Calu3 (cell line): ENCODE measurements around the gene TMIE. TPM values are rescaled to one million over a fixed set of nuclear protein-coding genes. Genes with fewer than 3 reads are reported as not detected.

ENCODE experiments used
- BruUV-seq: library from RNA; stranded (reverse); fragments of 400-500 nt; replicated peaks from 2 replicates; lab custom pipeline; 2021; lab: Mats Ljungman, UMichigan
- CTCF ChIA-PET: fragments of 300-600 bp; sonication (Branson Sonifier 250); formaldehyde crosslinking; loops from one replicate; lab custom pipeline; 2022; ENCODE audit warnings: antibody characterized with exemption; lab: Charles Lee
- DNase-seq: peaks from one replicate; pipeline ENCODE4 v3.0.0; 2022
- H3K27ac Mint-ChIP-seq: one replicate; pipeline ENCODE4 v1.8.0; 2022; ENCODE audit warnings: mixed read lengths; ENCODE audit not compliant: unreplicated experiment
- H3K27me3 Mint-ChIP-seq: one replicate; pipeline ENCODE4 v1.8.0; 2022; ENCODE audit warnings: mixed read lengths; ENCODE audit not compliant: unreplicated experiment
- H3K36me3 Mint-ChIP-seq: one replicate; pipeline ENCODE4 v1.8.0; 2022; ENCODE audit warnings: mild to moderate bottlenecking, moderate library complexity, mixed read lengths; ENCODE audit not compliant: insufficient read depth, unreplicated experiment
- H3K4me1 Mint-ChIP-seq: one replicate; pipeline ENCODE4 v1.8.0; 2022; ENCODE audit warnings: mild to moderate bottlenecking, low read depth, mixed read lengths; ENCODE audit not compliant: unreplicated experiment
- H3K4me3 Mint-ChIP-seq: one replicate; pipeline ENCODE4 v1.8.0; 2022; ENCODE audit warnings: mild to moderate bottlenecking, low read depth, moderate library complexity, mixed read lengths; ENCODE audit not compliant: unreplicated experiment
- H3K9me3 Mint-ChIP-seq: one replicate; pipeline ENCODE4 v1.8.0; 2022; ENCODE audit warnings: low read depth, mixed read lengths; ENCODE audit not compliant: unreplicated experiment
- CTCF ChIP-seq: fragments of 200-600 bp; IDR thresholded peaks from one replicate; pipeline ENCODE4 v1.8.0; 2022; ENCODE audit warnings: antibody characterized with exemption; ENCODE audit not compliant: unreplicated experiment
- intact Hi-C: fragments of 100-400 bp; cut with micrococcal nuclease; formaldehyde crosslinking; loops from one replicate; pipeline ENCODE4 v1.10.0; 2022; ENCODE audit not compliant: unreplicated experiment
- total RNA-seq: library from RNA; stranded (reverse); gene quantifications from 2 replicates; pipeline ENCODE4 v1.2.3, GENCODE V29; 2022

TMIE gene
- total RNA-seq, 1 experiment from 2014 or later, result 0.26 TPM

- CTCF ChIA-PET, result interaction anchor here (1.7 to 2.2 kb wide), 3 partner anchors 12 to 204 kb away, joined by 3 to 16 read pairs (median 7); no protein-coding TSS in a partner anchor
- peaks cover 15% of the 10 kb centered on the region for H3K27me3 Mint-ChIP-seq
- no TSS peak for BruUV-seq
Observed at GRCh38 chr3:46705022-46705530, 3.9 kb downstream of the TMIE start.

GRCh38 chr3:46705751-46706552 lies 4.8 kb downstream of the TMIE start:
- no TSS peak for BruUV-seq
- H3K27ac Mint-ChIP-seq, result peak overlapping the region; percentile 55

More at GRCh38 chr3:46705022-46705530, 3.9 kb downstream of the TMIE start:
- intact Hi-C loops, result loop anchor here (1.0 to 5.0 kb wide), 3 partner anchors 190 to 667 kb away; no protein-coding TSS in a partner anchor
- TF ChIP-seq CTCF, result peak; percentile 88
- H3K4me3 Mint-ChIP-seq, result no peak overlapping the region
- peaks cover 17% of the 10 kb centered on the region for H3K4me1 Mint-ChIP-seq
- peak; percentile 73 for DNase-seq
- H3K27ac Mint-ChIP-seq, result no peak overlapping the region
- H3K36me3 Mint-ChIP-seq, result peaks cover 5% of the 10 kb centered on the region
- no peaks in the 10 kb centered on the region for H3K9me3 Mint-ChIP-seq

GRCh38 chr3:46706771-46707582 lies 5.8 kb downstream of the TMIE start:
- BruUV-seq, result no TSS peak
- Mint-ChIP-seq H3K4me3 (no peak overlapping the region), H3K4me1 (peaks cover 17% of the 10 kb centered on the region), H3K9me3 (no peaks in the 10 kb centered on the region), H3K36me3 (peaks cover 5% of the 10 kb centered on the region), H3K27ac (no peak overlapping the region), H3K27me3 (peaks cover 8% of the 10 kb centered on the region)
- intact Hi-C loops, result loop anchor here (5.0 kb wide), 1 partner anchor 665 kb away; no protein-coding TSS in a partner anchor
- DNase-seq, result peak; percentile 39
- CTCF ChIA-PET, result interaction anchor here (0.6 to 2.2 kb wide), 5 partner anchors 14 to 202 kb away, joined by 3 to 16 read pairs (median 3); no protein-coding TSS in a partner anchor
- TF ChIP-seq CTCF, result no peak

More at GRCh38 chr3:46705751-46706552, 4.8 kb downstream of the TMIE start:
- no peak for TF ChIP-seq CTCF
- Mint-ChIP-seq H3K4me3 (no peak overlapping the region), H3K4me1 (peaks cover 17% of the 10 kb centered on the region), H3K36me3 (peaks cover 5% of the 10 kb centered on the region), H3K9me3 (no peaks in the 10 kb centered on the region), H3K27me3 (peaks cover 15% of the 10 kb centered on the region)
- peak; percentile 74 for DNase-seq
- CTCF ChIA-PET, result interaction anchor here (0.6 to 2.2 kb wide), 6 partner anchors 13 to 230 kb away, joined by 3 to 16 read pairs (median 3); no protein-coding TSS in a partner anchor
- intact Hi-C loops, result loop anchor here (1.0 to 5.0 kb wide), 3 partner anchors 189 to 666 kb away; no protein-coding TSS in a partner anchor

- Mint-ChIP-seq H3K9me3 (no peaks in the 10 kb centered on the region), H3K27me3 (peaks cover 1% of the 10 kb centered on the region), H3K36me3 (peaks cover 5% of the 10 kb centered on the region), H3K4me3 (no peak overlapping the region), H3K4me1 (peaks cover 17% of the 10 kb centered on the region), H3K27ac (no peak overlapping the region)
- CTCF ChIA-PET, result no interaction called here
- DNase-seq, result no peak
- intact Hi-C loops, result loop anchor here (5.0 kb wide), 1 partner anchor 665 kb away; no protein-coding TSS in a partner anchor
- TF ChIP-seq CTCF, result no peak
- no TSS peak for BruUV-seq
Observed at GRCh38 chr3:46707601-46708011, 6.4 kb downstream of the TMIE start.
